ENCODE measurements around the gene AHNAK. TPM values are rescaled to one million over a fixed set of nuclear protein-coding genes. Genes with fewer than 3 reads are reported as not detected.

The AHNAK gene
- total and polyA plus RNA-seq, 4 donors = 22.6 to 110 (median 38.1) TPM

- TF ChIP-seq MAX (IDR thresholded peaks at IDR 0.05) = no peak
- no peak for TF ChIP-seq FOXA2 (IDR thresholded peaks at IDR 0.05)
- TF ChIP-seq GABPA (IDR thresholded peaks at IDR 0.05 in 1 of 2, conservative IDR thresholded peaks at IDR 0.05 in 1 of 2) = no peak
- no peak for TF ChIP-seq JUND (IDR thresholded peaks at IDR 0.05)
- no peak for TF ChIP-seq FOXA1 (IDR thresholded peaks at IDR 0.05)
- TF ChIP-seq ATF3 (IDR thresholded peaks at IDR 0.05) = no peak
- no peak for TF ChIP-seq EGR1 (IDR thresholded peaks at IDR 0.05; ENCODE audit: low read depth in 2 of 2)
- TF ChIP-seq HNF4A (conservative IDR thresholded peaks at IDR 0.05) = no peak
- no peak for TF ChIP-seq TAF1 (conservative IDR thresholded peaks at IDR 0.05)
Observed at GRCh38 chr11:62539238-62539925, 7.2 kb downstream of the AHNAK start (continued).

- Histone ChIP-seq H3K4me3 (ENCODE audit: low read depth in 1 of 3, low read length in 3 of 3) (no peak overlapping the region), H3K9me3 (ENCODE audit: control insufficient read depth in 4 of 4, low read length in 3 of 4) (no peaks in the 10 kb centered on the region), H3K27ac (ENCODE audit: low read depth in 1 of 2, low read length in 2 of 2) (peak overlapping the region in 1 of 2 donors; percentile 56), H3K36me3 (ENCODE audit: control insufficient read depth in 4 of 4, insufficient read depth in 3 of 4, low read depth in 1 of 4, low read length in 3 of 4) (peaks cover 9 to 23% (median 18%) of the 10 kb centered on the region in 4 donors), H3K9ac (ENCODE audit: low read depth in 1 of 2, low read length in 2 of 2) (no peak overlapping the region), H3K4me1 (ENCODE audit: control insufficient read depth in 4 of 4, insufficient read depth in 4 of 4, low read length in 3 of 4) (peaks cover 13 to 55% (median 45%) of the 10 kb centered on the region in 4 donors), H3K27me3 (ENCODE audit: control insufficient read depth in 4 of 4, insufficient read depth in 4 of 4, low read length in 3 of 4) (no peaks in the 10 kb centered on the region)
- WGBS = 76% methylated on average over 19 of the region's 19 CpGs
- no peak for DNase-seq (ENCODE audit: low spot score)
- TF ChIP-seq FOXA2 (IDR thresholded peaks at IDR 0.05) (no peak), ZBTB33 (IDR thresholded peaks at IDR 0.05) (no peak), TAF1 (conservative IDR thresholded peaks at IDR 0.05) (no peak), YY1 (IDR thresholded peaks at IDR 0.05) (no peak), MAX (IDR thresholded peaks at IDR 0.05) (no peak), CTCF (IDR thresholded peaks at IDR 0.05; ENCODE audit: low read depth, low read length, missing input control) (no peak), RAD21 (IDR thresholded peaks at IDR 0.05) (no peak), RXRA (IDR thresholded peaks at IDR 0.05) (no peak), HNF4A (conservative IDR thresholded peaks at IDR 0.05) (no peak), GABPA (IDR thresholded peaks at IDR 0.05 in 1 of 2, conservative IDR thresholded peaks at IDR 0.05 in 1 of 2) (no peak), EGR1 (IDR thresholded peaks at IDR 0.05; ENCODE audit: low read depth in 2 of 2) (no peak), SP1 (IDR thresholded peaks at IDR 0.05) (no peak), JUND (IDR thresholded peaks at IDR 0.05) (no peak), REST (IDR thresholded peaks at IDR 0.05) (no peak), HNF4G (IDR thresholded peaks at IDR 0.05) (no peak), FOXA1 (IDR thresholded peaks at IDR 0.05) (no peak), ATF3 (IDR thresholded peaks at IDR 0.05) (no peak), NR2F2 (IDR thresholded peaks at IDR 0.05) (no peak)
Observed at GRCh38 chr11:62538470-62539237, 8.0 kb downstream of the AHNAK start.
